Stimulated activated CD4-positive, alpha-beta T cell treated with anti-CD3 and anti-CD28 coated beads, Interleukin-15, amount 100 ng/mL, for 1 hour (primary cell): ENCODE results near the gene CD300LF.

Experiments
- DNase-seq, 2 donors: peaks; one replicate each; pipeline ENCODE4 v3.0.0-alpha.2; 2020; ENCODE audit warnings: low read depth in 1 of 2, low spot score in 1 of 2

Gene CD300LF

GRCh38 chr17:74730491-74731346, 18.0 kb upstream of the CD300LF start:
- DNase-seq = no peak

- no peak for DNase-seq
Measured at GRCh38 chr17:74729866-74730265, 17.1 kb upstream of the CD300LF start.

GRCh38 chr17:74729368-74729767, 16.6 kb upstream of the CD300LF start:
- no peak for DNase-seq

GRCh38 chr17:74728702-74729075, 16.0 kb upstream of the CD300LF start:
- no peak for DNase-seq

- no peak for DNase-seq
Measured at GRCh38 chr17:74728033-74728701, 15.4 kb upstream of the CD300LF start.

- no peak for DNase-seq
Measured at GRCh38 chr17:74725111-74725510, 12.4 kb upstream of the CD300LF start.

- DNase-seq = no peak
Measured at GRCh38 chr17:74723891-74724290, 11.2 kb upstream of the CD300LF start.

GRCh38 chr17:74722782-74723181, 10.1 kb upstream of the CD300LF start:
- DNase-seq = no peak

- DNase-seq = no peak
Measured at GRCh38 chr17:74720506-74720905, 7.8 kb upstream of the CD300LF start.

GRCh38 chr17:74715144-74715543, 2.4 kb upstream of the CD300LF start:
- DNase-seq = no peak

GRCh38 chr17:74713171-74713755, 540 bp upstream of the CD300LF start:
- no peak for DNase-seq

- no peak for DNase-seq
Measured at GRCh38 chr17:74712301-74712700, 422 bp downstream of the CD300LF start.

- DNase-seq = no peak
Measured at GRCh38 chr17:74711058-74711824, 1.5 kb downstream of the CD300LF start.

- DNase-seq = no peak
Measured at GRCh38 chr17:74704544-74704943, 8.2 kb downstream of the CD300LF start.

- no peak for DNase-seq
Measured at GRCh38 chr17:74703311-74703710, 9.4 kb downstream of the CD300LF start.

- DNase-seq = no peak
Measured at GRCh38 chr17:74702116-74702871, 10.4 kb downstream of the CD300LF start.

GRCh38 chr17:74699236-74699635, 13.5 kb downstream of the CD300LF start:
- no peak for DNase-seq

GRCh38 chr17:74698069-74698468, 14.7 kb downstream of the CD300LF start:
- no peak for DNase-seq

- DNase-seq = no peak
Measured at GRCh38 chr17:74697515-74697914, 15.2 kb downstream of the CD300LF start.

GRCh38 chr17:74695629-74696028, 17.1 kb downstream of the CD300LF start:
- no peak for DNase-seq

GRCh38 chr17:74694081-74694480, 18.6 kb downstream of the CD300LF start:
- DNase-seq = no peak
